ENCODE measurements around the gene GCNA. TPM values are rescaled to one million over a fixed set of nuclear protein-coding genes. Genes with fewer than 3 reads are reported as not detected.
A peak's percentile ranks its signal among the peaks of the same experiment; 100 is the strongest.
"Not testable (repeated sequence)": the region's sequence is repeated elsewhere in the genome, so short reads cannot be mapped to it uniquely, and the experiment has no call there.

GCNA gene
- total and polyA plus RNA-seq, 12 donors: 0.18 to 23.3 (median 2.2) TPM

GRCh38 chrX:71638409-71638808 is 60.2 kb downstream of the GCNA start:
- Histone ChIP-seq H3K36me3 (replicated peaks in 1 of 2) (no peaks in the 10 kb centered on the region), H3K4me3 (no peak overlapping the region), H3K9me3 (replicated peaks in 1 of 3) (no peaks in the 10 kb centered on the region), H3K27me3 (no peaks in the 10 kb centered on the region), H3K27ac (no peak overlapping the region), H3K4me1 (replicated peaks in 1 of 2) (no peaks in the 10 kb centered on the region)
- no peak for DNase-seq
- WGBS, 4 donors: 69 to 86% (median 80%) methylated on average over 4 of the region's 4 CpGs
- TF ChIP-seq POLR2A (IDR thresholded peaks at IDR 0.05) (no peak), CTCF (IDR thresholded peaks at IDR 0.05) (no peak)
- intact Hi-C loops (cut with DNase I): no loop called here

GRCh38 chrX:71640002-71640401 is 61.8 kb downstream of the GCNA start:
- Histone ChIP-seq H3K4me1 (replicated peaks in 1 of 2) (no peaks in the 10 kb centered on the region), H3K27me3 (no peaks in the 10 kb centered on the region), H3K9me3 (replicated peaks in 1 of 3) (no peaks in the 10 kb centered on the region), H3K36me3 (replicated peaks in 1 of 2) (no peaks in the 10 kb centered on the region), H3K27ac (no peak overlapping the region), H3K4me3 (no peak overlapping the region)
- DNase-seq: no peak
- intact Hi-C loops (cut with DNase I): no loop called here
- 84 to 97% (median 90%) methylated on average over 4 of the region's 4 CpGs for WGBS, 4 donors
- no peak for TF ChIP-seq POLR2A (IDR thresholded peaks at IDR 0.05)
- no peak for TF ChIP-seq CTCF (IDR thresholded peaks at IDR 0.05)

DNA sequence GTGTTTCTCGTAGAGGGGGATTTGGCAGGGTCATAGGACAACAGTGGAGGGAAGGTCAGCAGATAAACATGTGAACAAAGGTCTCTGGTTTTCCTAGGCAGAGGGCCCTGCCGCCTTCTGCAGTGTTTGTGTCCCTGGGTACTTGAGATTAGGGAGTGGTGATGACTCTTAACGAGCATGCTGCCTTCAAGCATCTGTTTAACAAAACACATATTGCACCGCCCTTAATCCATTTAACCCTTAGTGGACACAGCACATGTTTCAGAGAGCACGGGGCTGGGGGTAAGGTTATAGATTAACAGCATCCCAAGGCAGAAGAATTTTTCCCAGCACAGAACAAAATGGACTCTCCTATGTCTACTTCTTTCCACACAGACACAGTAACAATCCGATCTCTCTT is 66.2 kb downstream of the GCNA start:
- intact Hi-C loops (cut with DNase I); H3K4me3 ChIP-seq; H3K36me3 ChIP-seq (replicated peaks in 1 of 2); H3K27me3 ChIP-seq; DNase-seq; H3K27ac ChIP-seq; H3K9me3 ChIP-seq (replicated peaks in 1 of 3); H3K4me1 ChIP-seq (replicated peaks in 1 of 2): not testable (repeated sequence)
- 76 to 91% (median 87%) methylated on average over 4 to 6 of the region's 6 CpGs for WGBS, 4 donors

DNA sequence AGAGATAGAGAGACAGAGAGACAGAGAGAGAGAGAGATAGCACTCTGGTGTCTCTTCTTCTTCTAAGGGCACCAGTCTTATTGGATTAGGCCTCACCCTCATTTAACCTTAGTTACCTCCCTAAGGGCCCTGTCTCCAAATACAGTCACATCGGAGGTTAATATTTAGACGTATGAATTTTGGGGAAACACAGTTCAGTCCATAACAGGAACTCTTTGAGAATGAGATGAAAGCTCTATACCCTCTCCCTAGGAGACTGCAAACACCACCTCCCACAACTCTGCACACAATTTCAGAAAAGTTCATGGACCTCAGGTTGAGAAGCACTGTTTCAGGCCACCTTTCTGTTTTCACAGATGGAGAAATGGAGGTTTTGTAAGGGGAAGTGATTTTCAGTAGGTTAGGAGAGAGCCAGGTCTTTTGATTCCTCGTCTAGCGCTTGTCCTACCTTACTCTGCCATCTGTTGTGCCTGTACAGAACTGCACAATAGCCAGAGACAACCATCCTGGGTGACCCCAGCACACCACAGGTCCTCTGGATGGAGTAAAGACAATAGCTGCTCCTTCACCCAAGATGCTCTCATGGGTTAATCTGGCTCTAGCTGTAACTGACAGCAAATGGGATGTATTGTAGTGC is 72.2 kb downstream of the GCNA start:
- intact Hi-C loops (cut with DNase I): no loop called here
- H3K27ac ChIP-seq: no peak overlapping the region
- TF ChIP-seq POLR2A (IDR thresholded peaks at IDR 0.05) (no peak), CTCF (IDR thresholded peaks at IDR 0.05) (peak in 2 of 6 experiments; percentile 18 to 38)
- H3K9me3 ChIP-seq (replicated peaks in 1 of 3): no peaks in the 10 kb centered on the region
- H3K4me1 ChIP-seq (replicated peaks in 1 of 2): no peaks in the 10 kb centered on the region
- peak in 1 of 7 donors; percentile 24 for DNase-seq
- H3K36me3 ChIP-seq (replicated peaks in 1 of 2): no peaks in the 10 kb centered on the region
- no peak overlapping the region for H3K4me3 ChIP-seq
- 53 to 66% (median 59%) methylated on average over 4 of the region's 4 CpGs; no CpG with 5 or more reads in 1 of the 4 donors for WGBS, 4 donors
- peaks cover 4% of the 10 kb centered on the region for H3K27me3 ChIP-seq

- Histone ChIP-seq H3K36me3 (replicated peaks in 1 of 2) (no peaks in the 10 kb centered on the region), H3K4me3 (no peak overlapping the region), H3K4me1 (replicated peaks in 1 of 2) (no peaks in the 10 kb centered on the region), H3K27ac (no peak overlapping the region), H3K27me3 (peaks cover under 1% of the 10 kb centered on the region), H3K9me3 (replicated peaks in 1 of 3) (no peaks in the 10 kb centered on the region)
- intact Hi-C loops (cut with DNase I): no loop called here
- TF ChIP-seq CTCF (IDR thresholded peaks at IDR 0.05): peak; percentile 47 to 67 (median 56)
- TF ChIP-seq POLR2A (IDR thresholded peaks at IDR 0.05): no peak
- peak; percentile 36 to 69 (median 53) for DNase-seq
- whole genome bisulfite sequencing, 4 donors: 36 to 50% (median 41%) methylated on average over 2 of the region's 2 CpGs
These were observed 74.2 kb downstream of the GCNA start for GRCh38 chrX:71652405-71652804.

All from adrenal gland (tissue), 12 donors.